Keratinocyte (primary cell): ENCODE data around the gene ZNF804B. TPM values are rescaled to one million over a fixed set of nuclear protein-coding genes. Genes with fewer than 3 reads are reported as not detected.

Source experiments
- DNase-seq: peaks from one replicate; pipeline ENCODE4 v3.0.0-alpha.2; 2011; ENCODE audit warnings: low read depth, missing footprints, low spot score
- FAIRE-seq: peaks from 2 replicates; lab custom pipeline; 2011; peaks lifted over from hg19 to GRCh38; lab: Jason Lieb, UNC
- H2AFZ ChIP-seq: 2 replicates; pipeline ENCODE4 v1.6.0; 2012; ENCODE audit warnings: low read length, control low read depth, inconsistent platforms; ENCODE audit not compliant: control insufficient read depth
- H3K27ac ChIP-seq: 2 replicates; pipeline ENCODE4 v1.5.1; 2011; ENCODE audit warnings: low read length; ENCODE audit not compliant: control insufficient read depth, insufficient read depth
- H3K27me3 ChIP-seq: 3 replicates; pipeline ENCODE4 v1.6.0; 2011; ENCODE audit warnings: low read length; ENCODE audit not compliant: control insufficient read depth, insufficient read depth; ENCODE audit errors: extremely low read depth
- H3K36me3 ChIP-seq, 2 experiments: 2 replicates in 1 of 2; 3 replicates in 1 of 2; pipeline ENCODE4 v1.5.1; 2011; ENCODE audit warnings: low read length in 2 of 2, mild to moderate bottlenecking in 1 of 2; ENCODE audit not compliant: control insufficient read depth in 2 of 2, insufficient read depth in 2 of 2; ENCODE audit errors: extremely low read depth in 1 of 2
- H3K4me1 ChIP-seq: 3 replicates; pipeline ENCODE4 v1.5.1; 2011; ENCODE audit warnings: low read length; ENCODE audit not compliant: control insufficient read depth, insufficient read depth; ENCODE audit errors: extremely low read depth
- H3K4me2 ChIP-seq: 3 replicates; pipeline ENCODE4 v1.6.0; 2011; ENCODE audit warnings: low read depth, low read length; ENCODE audit not compliant: control insufficient read depth, insufficient read depth; ENCODE audit errors: extremely low read depth
- H3K4me3 ChIP-seq, 3 experiments: fragments of 200-600 bp in 1 of 3; sonication (generic) in 1 of 3; 2 replicates in 2 of 3; 3 replicates in 1 of 3; pipeline ENCODE4 v1.5.1; 2011 to 2016; ENCODE audit warnings: low read length in 3 of 3, mild to moderate bottlenecking in 3 of 3, control low read depth in 2 of 3, inconsistent platforms in 1 of 3, low read depth in 1 of 3, mixed read lengths in 1 of 3, mixed run types in 1 of 3, moderate library complexity in 1 of 3; ENCODE audit not compliant: control insufficient read depth in 2 of 3, insufficient read depth in 2 of 3; ENCODE audit errors: extremely low read depth in 1 of 3
- H3K79me2 ChIP-seq: 2 replicates; pipeline ENCODE4 v1.6.0; 2012; ENCODE audit warnings: low read length; ENCODE audit not compliant: control insufficient read depth, insufficient read depth
- H3K9ac ChIP-seq: 3 replicates; pipeline ENCODE4 v1.6.0; 2011; ENCODE audit warnings: low read length; ENCODE audit not compliant: control insufficient read depth, insufficient read depth; ENCODE audit errors: extremely low read depth
- H3K9me1 ChIP-seq: 3 replicates; pipeline ENCODE4 v1.6.0; 2011; ENCODE audit warnings: low read length; ENCODE audit not compliant: control insufficient read depth, insufficient read depth; ENCODE audit errors: extremely low read depth
- H3K9me3 ChIP-seq: 2 replicates; pipeline ENCODE4 v1.5.1; 2012; ENCODE audit warnings: low read depth, low read length; ENCODE audit not compliant: control insufficient read depth
- H4K20me1 ChIP-seq: 3 replicates; pipeline ENCODE4 v1.6.0; 2011; ENCODE audit warnings: low read length; ENCODE audit not compliant: control insufficient read depth, insufficient read depth; ENCODE audit errors: extremely low read depth
- EZH2 ChIP-seq: IDR thresholded peaks from one replicate; pipeline ENCODE4 v1.6.1; 2012; ENCODE audit warnings: inconsistent platforms, mild to moderate bottlenecking, low read length, moderate library complexity
- dilution Hi-C: fragments of 300-500 bp; cut with MboI; formaldehyde crosslinking; loops from one replicate; pipeline ENCODE4 v1.7.0; 2020; ENCODE audit warnings: low sequenced_read_pairs; ENCODE audit not compliant: extremely low pct_ligation_motif_present
- polyA plus RNA-seq, 5 experiments: library from polyadenylated mRNA; depleted of rRNA in 3 of 5; stranded (reverse) in 3 of 5; stranded (forward) in 1 of 5; unstranded in 1 of 5; fragments of >200 nt; gene quantifications; 1 replicate in 1 of 5; 2 replicates in 3 of 5; 3 replicates in 1 of 5; pipeline versions ENCODE4 v1.2.1 to v1.2.3, GENCODE V29; 2011 to 2012; ENCODE audit warnings: missing spikeins in 2 of 5, low read depth in 1 of 5, low replicate concordance in 1 of 5
- TF ChIP-seq, protein P1 (sequence below), 3 experiments: IDR thresholded peaks in 1 of 3; conservative IDR thresholded peaks in 1 of 3; optimal IDR thresholded peaks in 1 of 3; 2 replicates in 2 of 3; 3 replicates in 1 of 3; pipeline versions ENCODE3 to v1.5.1; 2011; ENCODE audit warnings: low read length in 3 of 3, mild to moderate bottlenecking in 3 of 3, moderate library complexity in 2 of 3, control low read depth in 1 of 3, inconsistent platforms in 1 of 3; ENCODE audit not compliant: insufficient read depth in 2 of 3; ENCODE audit errors: extremely low read depth in 1 of 3

The ZNF804B gene
- polyA plus RNA-seq, 1 donor (not counting 4 experiments of a cell fraction or from before 2014, with no cell fraction given), result not detected

DNA sequence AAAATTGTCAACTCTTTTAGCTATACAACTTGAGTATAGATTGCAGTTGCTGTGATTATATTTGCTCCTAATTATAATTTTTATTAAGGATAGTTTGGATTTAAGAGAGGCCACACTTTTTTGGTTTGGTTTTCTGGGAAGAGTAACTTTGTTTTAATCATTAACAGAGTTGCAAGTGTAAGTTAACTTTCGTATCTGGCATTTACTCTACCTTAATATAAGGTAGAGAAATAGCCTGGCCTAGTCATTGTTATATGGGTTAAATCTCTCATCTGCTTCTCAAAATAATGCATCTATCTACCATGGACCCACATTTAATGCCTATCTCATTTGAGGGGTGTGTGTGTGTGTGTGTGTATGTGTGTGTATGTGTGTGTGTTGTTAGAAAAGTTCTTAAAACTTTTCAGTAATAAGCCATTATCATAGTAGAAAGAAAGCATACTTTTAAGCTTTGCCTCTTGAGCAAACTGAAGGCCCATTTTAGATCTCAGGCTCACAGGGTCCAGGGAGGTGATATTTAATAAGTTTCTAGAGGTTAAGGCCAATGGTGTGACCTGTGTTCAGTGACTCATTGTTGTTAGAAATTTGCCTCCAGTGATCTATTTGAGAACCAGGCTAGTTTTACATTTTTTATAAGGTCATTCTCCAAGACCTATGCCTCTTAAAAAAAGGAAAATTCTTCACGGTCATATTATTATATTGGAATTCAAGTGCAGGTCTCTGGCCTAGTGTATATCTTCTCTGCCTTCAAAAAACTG lies 47.0 kb downstream of the ZNF804B start:
- no peak overlapping the region for H3K27ac ChIP-seq
- no peak overlapping the region for H2AFZ ChIP-seq
- dilution Hi-C loops, result no loop called here
- TF ChIP-seq, protein P1, sequence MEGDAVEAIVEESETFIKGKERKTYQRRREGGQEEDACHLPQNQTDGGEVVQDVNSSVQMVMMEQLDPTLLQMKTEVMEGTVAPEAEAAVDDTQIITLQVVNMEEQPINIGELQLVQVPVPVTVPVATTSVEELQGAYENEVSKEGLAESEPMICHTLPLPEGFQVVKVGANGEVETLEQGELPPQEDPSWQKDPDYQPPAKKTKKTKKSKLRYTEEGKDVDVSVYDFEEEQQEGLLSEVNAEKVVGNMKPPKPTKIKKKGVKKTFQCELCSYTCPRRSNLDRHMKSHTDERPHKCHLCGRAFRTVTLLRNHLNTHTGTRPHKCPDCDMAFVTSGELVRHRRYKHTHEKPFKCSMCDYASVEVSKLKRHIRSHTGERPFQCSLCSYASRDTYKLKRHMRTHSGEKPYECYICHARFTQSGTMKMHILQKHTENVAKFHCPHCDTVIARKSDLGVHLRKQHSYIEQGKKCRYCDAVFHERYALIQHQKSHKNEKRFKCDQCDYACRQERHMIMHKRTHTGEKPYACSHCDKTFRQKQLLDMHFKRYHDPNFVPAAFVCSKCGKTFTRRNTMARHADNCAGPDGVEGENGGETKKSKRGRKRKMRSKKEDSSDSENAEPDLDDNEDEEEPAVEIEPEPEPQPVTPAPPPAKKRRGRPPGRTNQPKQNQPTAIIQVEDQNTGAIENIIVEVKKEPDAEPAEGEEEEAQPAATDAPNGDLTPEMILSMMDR (optimal IDR thresholded peaks at IDR 0.05 in 1 of 3, IDR thresholded peaks at IDR 0.05 in 1 of 3, conservative IDR thresholded peaks at IDR 0.05 in 1 of 3; ENCODE audit: extremely low read depth in 1 of 3, insufficient read depth in 2 of 3, low read length in 3 of 3), result no peak
- no peak for TF ChIP-seq EZH2
- H3K79me2 ChIP-seq, result no peaks in the 10 kb centered on the region
- no peaks in the 10 kb centered on the region for H3K9me1 ChIP-seq
- H3K36me3 ChIP-seq, result no peaks in the 10 kb centered on the region
- FAIRE-seq (no peak), DNase-seq (no peak)
- no peak overlapping the region for H3K9ac ChIP-seq
- H3K9me3 ChIP-seq, result no peaks in the 10 kb centered on the region
- H3K4me1 ChIP-seq, result no peaks in the 10 kb centered on the region
- no peaks in the 10 kb centered on the region for H4K20me1 ChIP-seq
- no peaks in the 10 kb centered on the region for H3K27me3 ChIP-seq
- H3K4me2 ChIP-seq, result no peak overlapping the region
- H3K4me3 ChIP-seq, result no peak overlapping the region

DNA sequence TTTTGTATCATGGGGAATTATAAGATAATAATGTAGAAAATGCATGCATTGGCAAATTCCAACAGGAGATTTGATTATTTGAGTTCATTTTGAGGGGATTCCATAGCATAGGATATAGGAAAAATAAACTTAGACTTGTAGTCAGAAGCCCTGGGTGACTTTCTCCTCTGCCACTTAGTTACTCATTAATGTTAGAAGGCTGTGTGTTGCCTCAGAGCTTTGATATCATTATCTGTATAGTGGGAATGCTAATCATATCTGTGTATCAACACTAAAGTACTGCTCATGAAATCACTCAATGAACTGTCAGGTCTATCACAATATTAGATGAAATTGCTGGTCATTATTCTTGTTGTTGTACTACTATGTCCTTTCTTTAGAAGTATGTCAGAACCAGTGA lies 59.1 kb downstream of the ZNF804B start:
- Histone ChIP-seq H3K4me2 (no peak overlapping the region), H3K4me1 (no peaks in the 10 kb centered on the region), H2AFZ (no peak overlapping the region), H3K36me3 (no peaks in the 10 kb centered on the region), H3K9me1 (no peaks in the 10 kb centered on the region), H3K79me2 (no peaks in the 10 kb centered on the region), H3K27me3 (no peaks in the 10 kb centered on the region), H3K27ac (no peak overlapping the region), H3K9me3 (no peaks in the 10 kb centered on the region), H4K20me1 (no peaks in the 10 kb centered on the region), H3K4me3 (no peak overlapping the region), H3K9ac (no peak overlapping the region)
- TF ChIP-seq, protein P1 (optimal IDR thresholded peaks at IDR 0.05 in 1 of 3, IDR thresholded peaks at IDR 0.05 in 1 of 3, conservative IDR thresholded peaks at IDR 0.05 in 1 of 3; ENCODE audit: extremely low read depth in 1 of 3, insufficient read depth in 2 of 3, low read length in 3 of 3), result no peak
- TF ChIP-seq EZH2, result no peak
- dilution Hi-C loops, result no loop called here
- no peak for FAIRE-seq
- DNase-seq, result no peak
